GM12872 (cell line): Measurements from ENCODE around the gene XPNPEP1.

ENCODE experiments used
- CTCF ChIP-seq: IDR thresholded peaks from 3 replicates; pipeline ENCODE4 v1.5.1; 2011; ENCODE audit warnings: low read depth, mild to moderate bottlenecking, low read length, moderate library complexity; ENCODE audit not compliant: insufficient read depth

The XPNPEP1 gene

GRCh38 chr10:109915566-109915965 lies 7.7 kb downstream of the XPNPEP1 start:
- TF ChIP-seq CTCF = no peak

DNA sequence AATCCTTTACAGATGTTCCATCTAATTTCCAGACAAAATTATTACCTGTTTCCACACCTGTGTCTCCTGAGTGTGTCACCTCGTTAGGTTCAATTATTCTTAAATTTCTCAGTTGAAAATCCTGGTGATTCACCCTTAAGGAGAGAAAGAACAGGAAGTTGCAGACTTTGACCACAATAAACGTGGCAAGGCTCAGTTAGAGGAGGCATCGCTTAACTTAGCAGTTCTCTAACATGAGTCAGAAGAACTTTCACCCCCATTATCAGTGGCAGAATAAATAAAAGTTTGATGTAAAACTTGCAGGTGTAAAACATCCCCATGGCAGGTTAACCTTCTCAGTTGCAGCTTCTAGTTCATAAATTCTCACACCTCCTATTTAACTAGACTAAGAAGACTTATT lies 8.3 kb downstream of the XPNPEP1 start:
- no peak for TF ChIP-seq CTCF

- TF ChIP-seq CTCF = no peak
These were observed 9.9 kb downstream of the XPNPEP1 start for GRCh38 chr10:109913306-109913892.

DNA sequence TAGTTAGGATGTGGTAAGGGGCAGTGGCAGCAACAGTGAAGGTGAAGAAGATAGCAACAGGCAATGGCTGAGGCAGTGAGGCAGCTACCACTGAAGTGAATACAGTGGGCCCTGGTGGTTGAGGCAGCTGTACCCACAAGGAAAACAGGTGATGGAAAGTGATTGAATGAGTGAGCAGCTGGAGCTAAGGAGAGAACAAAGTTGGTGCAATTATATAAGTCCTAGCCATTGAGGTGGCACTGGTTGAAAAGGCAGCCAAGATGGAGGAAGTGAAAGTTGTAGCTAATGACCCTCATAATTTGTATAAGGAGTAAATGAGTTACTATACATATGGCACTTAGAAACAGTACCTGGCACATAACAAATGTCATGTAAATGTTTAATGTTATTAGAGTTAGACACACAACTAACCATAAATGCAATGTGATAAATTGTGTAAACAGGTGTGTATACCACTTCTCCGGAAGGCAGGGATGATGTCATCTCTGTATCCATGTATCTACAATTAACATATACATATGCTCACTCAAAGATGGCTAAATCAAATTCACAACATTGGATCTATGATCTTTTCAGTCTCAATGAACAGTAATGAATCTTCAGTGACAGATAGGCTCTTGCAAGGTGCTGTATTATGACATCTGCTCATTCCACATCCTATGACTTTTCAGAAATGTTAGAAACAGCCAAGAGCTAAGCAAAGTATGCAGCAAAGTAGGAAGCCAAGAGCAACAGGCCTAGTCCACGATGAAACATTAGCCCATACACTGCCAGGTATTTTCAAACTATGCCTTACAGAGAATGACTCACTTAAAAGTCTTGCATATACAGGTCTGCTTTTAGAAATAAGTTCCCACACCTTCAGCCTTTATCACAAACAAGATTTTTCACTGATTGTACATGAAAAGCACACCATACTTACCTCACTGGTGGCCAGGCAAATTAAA lies 10.7 kb downstream of the XPNPEP1 start:
- TF ChIP-seq CTCF = no peak

DNA sequence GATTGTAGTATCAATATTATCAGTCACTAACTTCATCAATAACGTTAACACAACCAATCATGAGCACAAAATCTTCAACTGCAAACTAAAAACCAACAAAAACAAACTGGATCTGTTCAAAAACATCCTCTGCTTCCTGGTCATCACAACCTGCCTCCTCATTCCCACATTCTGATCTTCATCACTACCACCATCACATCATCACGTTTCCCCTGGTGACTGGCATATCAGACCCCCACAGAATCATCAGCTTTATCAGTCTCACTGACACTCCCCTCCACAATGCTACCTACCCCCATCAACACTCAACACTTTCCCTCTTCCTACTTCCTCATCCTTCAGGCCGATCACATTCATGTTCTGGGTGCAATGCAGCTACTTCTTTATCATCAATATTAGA lies 11.4 kb downstream of the XPNPEP1 start:
- TF ChIP-seq CTCF = no peak

GRCh38 chr10:109906316-109906715 lies 17.0 kb downstream of the XPNPEP1 start:
- TF ChIP-seq CTCF = no peak

- no peak for TF ChIP-seq CTCF
These were observed 18.9 kb downstream of the XPNPEP1 start for GRCh38 chr10:109904397-109904796.
